Trophoblast cell (in vitro differentiated cells and primary cell): ENCODE data around the gene SLC5A5. TPM values are rescaled to one million over a fixed set of nuclear protein-coding genes. Genes with fewer than 3 reads are reported as not detected.

Source experiments
- DNase-seq, 2 donors: peaks; one replicate each; pipeline ENCODE4 v3.0.0-alpha.2; 2016
- H2AFZ ChIP-seq: 2 replicates; pipeline ENCODE4 v1.6.1; 2013; ENCODE audit warnings: low read length, moderate library complexity, mild to moderate bottlenecking; ENCODE audit not compliant: insufficient read depth, poor library complexity
- H2AK5ac ChIP-seq: 2 replicates; pipeline ENCODE4 v1.6.1; 2013; ENCODE audit warnings: mild to moderate bottlenecking, low read length
- H2BK120ac ChIP-seq: 2 replicates; pipeline ENCODE4 v1.6.1; 2013; ENCODE audit warnings: low read length, mild to moderate bottlenecking, moderate library complexity; ENCODE audit not compliant: insufficient read depth, poor library complexity
- H2BK12ac ChIP-seq: 2 replicates; pipeline ENCODE4 v1.6.1; 2013; ENCODE audit warnings: mild to moderate bottlenecking, low read length, moderate library complexity
- H2BK5ac ChIP-seq: 2 replicates; pipeline ENCODE4 v1.6.1; 2013; ENCODE audit warnings: low read length, low read depth, moderate library complexity, mild to moderate bottlenecking; ENCODE audit not compliant: poor library complexity
- H3K14ac ChIP-seq: 2 replicates; pipeline ENCODE4 v1.6.1; 2013; ENCODE audit warnings: mild to moderate bottlenecking, low read length
- H3K18ac ChIP-seq: 2 replicates; pipeline ENCODE4 v1.6.1; 2013; ENCODE audit warnings: mild to moderate bottlenecking, low read length
- H3K23ac ChIP-seq: 2 replicates; pipeline ENCODE4 v1.6.1; 2013; ENCODE audit warnings: low read length
- H3K27ac ChIP-seq: 2 replicates; pipeline ENCODE4 v1.5.1; 2013; ENCODE audit warnings: low read depth, mild to moderate bottlenecking, inconsistent platforms, low read length, moderate library complexity
- H3K27me3 ChIP-seq: 2 replicates; pipeline ENCODE4 v1.6.1; 2013; ENCODE audit warnings: inconsistent platforms, mild to moderate bottlenecking, low read length, moderate library complexity; ENCODE audit not compliant: insufficient read depth
- H3K36me3 ChIP-seq, 2 experiments: 1 replicate in 1 of 2; 2 replicates in 1 of 2; pipeline ENCODE4 v1.6.1; 2013; ENCODE audit warnings: low read length in 2 of 2, mild to moderate bottlenecking in 2 of 2, moderate library complexity in 1 of 2; ENCODE audit not compliant: insufficient read depth in 2 of 2, control insufficient read depth in 1 of 2
- H3K4ac ChIP-seq: 2 replicates; pipeline ENCODE4 v1.6.1; 2013; ENCODE audit warnings: low read depth, mild to moderate bottlenecking, low read length, moderate library complexity
- H3K4me1 ChIP-seq, 2 experiments: 1 replicate in 1 of 2; 2 replicates in 1 of 2; pipeline ENCODE4 v1.6.1; 2013; ENCODE audit warnings: low read length in 2 of 2, mild to moderate bottlenecking in 2 of 2, moderate library complexity in 1 of 2; ENCODE audit not compliant: insufficient read depth in 2 of 2, control insufficient read depth in 1 of 2
- H3K4me2 ChIP-seq: 2 replicates; pipeline ENCODE4 v1.6.1; 2013; ENCODE audit warnings: inconsistent platforms, mild to moderate bottlenecking, low read length, moderate library complexity
- H3K4me3 ChIP-seq: 2 replicates; pipeline ENCODE4 v1.5.1; 2013; ENCODE audit warnings: mild to moderate bottlenecking, low read depth, low read length, inconsistent platforms
- H3K79me1 ChIP-seq: one replicate; pipeline ENCODE4 v1.6.1; 2013; ENCODE audit warnings: low read length
- H3K79me2 ChIP-seq: 2 replicates; pipeline ENCODE4 v1.6.1; 2013; ENCODE audit warnings: low read length, mild to moderate bottlenecking; ENCODE audit not compliant: control insufficient read depth, insufficient read depth, poor library complexity
- H3K9ac ChIP-seq: 2 replicates; pipeline ENCODE4 v1.6.1; 2013; ENCODE audit warnings: mild to moderate bottlenecking, low read length
- H3K9me3 ChIP-seq: 2 replicates; pipeline ENCODE4 v1.6.1; 2013; ENCODE audit warnings: low read depth, mild to moderate bottlenecking, control low read depth, inconsistent platforms, low read length; ENCODE audit not compliant: insufficient read depth
- H4K12ac ChIP-seq: 2 replicates; pipeline ENCODE4 v1.6.1; 2013; ENCODE audit warnings: low read depth, mild to moderate bottlenecking, low read length, moderate library complexity
- H4K8ac ChIP-seq: 2 replicates; pipeline ENCODE4 v1.6.1; 2013; ENCODE audit warnings: low read depth, mild to moderate bottlenecking, low read length, moderate library complexity
- H4K91ac ChIP-seq: one replicate; pipeline ENCODE4 v1.6.1; 2013; ENCODE audit warnings: low read depth, mild to moderate bottlenecking, low read length, moderate library complexity
- WGBS: extraction: QIAGEN DNeasy Blood & Tissue Kit; methylation state at CpG from one replicate; pipeline ENCODE4 v1.1.7; 2013; ENCODE audit warnings: missing lambda C conversion rate; ENCODE audit not compliant: insufficient read length, insufficient coverage; ENCODE audit errors: extremely low coverage; 5-methylcytosine and 5-hydroxymethylcytosine counted together
- polyA plus RNA-seq: library from polyadenylated mRNA; stranded (reverse); fragments of 200-250 nt; gene quantifications from 2 replicates; pipeline ENCODE4 v1.2.3, GENCODE V29; 2013

SLC5A5 gene
- 0.01 TPM in 2 replicates for polyA plus RNA-seq

GRCh38 chr19:17871878-17872250 lies at the start of gene SLC5A5:
SLC5A5 (plus strand) TSS chr19:17871945; CDS start chr19:17872320, 375 bp downstream.
- Histone ChIP-seq H2BK12ac (no peak within 1 kb of the TSS), H4K8ac (no peak within 1 kb of the TSS), H3K36me3 (no peaks in the 10 kb centered on the region), H4K12ac (no peak within 1 kb of the TSS), H3K79me2 (peaks cover 1% of the 10 kb centered on the region), H2BK120ac (no peak within 1 kb of the TSS), H3K79me1 (no peaks in the 10 kb centered on the region), H3K4me2 (no peak within 1 kb of the TSS), H3K9me3 (peaks cover 7% of the 10 kb centered on the region), H3K4me1 (peaks cover 5% of the 10 kb centered on the region in 2 experiments), H3K4ac (no peak within 1 kb of the TSS), H4K91ac (no peak within 1 kb of the TSS), H3K23ac (no peak within 1 kb of the TSS), H2AK5ac (no peak within 1 kb of the TSS), H3K4me3 (no peak within 1 kb of the TSS), H3K18ac (no peak within 1 kb of the TSS), H2BK5ac (no peak within 1 kb of the TSS), H3K27me3 (no peaks in the 10 kb centered on the region), H3K14ac (no peak within 1 kb of the TSS), H3K9ac (no peak within 1 kb of the TSS), H2AFZ (no peak within 1 kb of the TSS), H3K27ac (no peak within 1 kb of the TSS)
- DNase-seq: no peak
- WGBS: no CpG with 5 or more reads among the region's 26 CpGs

- Histone ChIP-seq H2AK5ac (no peak overlapping the region), H3K9ac (no peak overlapping the region), H3K79me2 (no peaks in the 10 kb centered on the region), H3K4me2 (no peak overlapping the region), H3K4me1 (no peaks in the 10 kb centered on the region), H3K4me3 (no peak overlapping the region), H2AFZ (no peak overlapping the region), H3K36me3 (no peaks in the 10 kb centered on the region), H2BK120ac (no peak overlapping the region), H3K18ac (no peak overlapping the region), H4K12ac (no peak overlapping the region), H3K79me1 (no peaks in the 10 kb centered on the region), H3K9me3 (peaks cover 1% of the 10 kb centered on the region), H3K23ac (no peak overlapping the region), H2BK5ac (no peak overlapping the region), H3K27ac (no peak overlapping the region), H3K14ac (no peak overlapping the region), H3K4ac (no peak overlapping the region), H3K27me3 (no peaks in the 10 kb centered on the region), H4K91ac (no peak overlapping the region), H2BK12ac (no peak overlapping the region), H4K8ac (no peak overlapping the region)
- no CpG with 5 or more reads among the region's 8 CpGs for whole genome bisulfite sequencing
- DNase-seq: no peak
These were observed 47.4 kb upstream of the SLC5A5 start for GRCh38 chr19:17824339-17824738.

GRCh38 chr19:17826508-17827056 lies 45.2 kb upstream of the SLC5A5 start:
- Histone ChIP-seq H3K4me2 (no peak overlapping the region), H2AFZ (no peak overlapping the region)

GRCh38 chr19:17829855-17830566 lies 41.7 kb upstream of the SLC5A5 start:
- H2BK5ac ChIP-seq: no peak overlapping the region
- H3K4me3 ChIP-seq: no peak overlapping the region
- peaks cover 2 to 6% of the 10 kb centered on the region in 2 experiments for H3K4me1 ChIP-seq
- peak overlapping the region; percentile 65 for H4K91ac ChIP-seq
- WGBS: no CpG with 5 or more reads among the region's 29 CpGs
- no peaks in the 10 kb centered on the region for H3K36me3 ChIP-seq
- no peaks in the 10 kb centered on the region for H3K27me3 ChIP-seq
- no peaks in the 10 kb centered on the region for H3K79me2 ChIP-seq
- H3K27ac ChIP-seq: no peak overlapping the region
- H3K14ac ChIP-seq: peak overlapping the region; percentile 21
- H3K79me1 ChIP-seq: peaks cover 2% of the 10 kb centered on the region
- H3K4me2 ChIP-seq: peak overlapping the region; percentile 59
- H2BK120ac ChIP-seq: peak overlapping the region; percentile 3
- peak overlapping the region; percentile 68 for H4K12ac ChIP-seq
- H3K9ac ChIP-seq: no peak overlapping the region
- peak; percentile 61 to 78 for DNase-seq
- no peak overlapping the region for H3K4ac ChIP-seq
- peak overlapping the region; percentile 75 for H2AFZ ChIP-seq
- H4K8ac ChIP-seq: peak overlapping the region; percentile 76
- no peak overlapping the region for H2BK12ac ChIP-seq
- no peak overlapping the region for H2AK5ac ChIP-seq
- H3K18ac ChIP-seq: no peak overlapping the region
- H3K9me3 ChIP-seq: no peaks in the 10 kb centered on the region
- no peak overlapping the region for H3K23ac ChIP-seq

More at GRCh38 chr19:17826508-17827056, 45.2 kb upstream of the SLC5A5 start:
- H3K79me1 ChIP-seq: peaks cover 2% of the 10 kb centered on the region
- no peak overlapping the region for H4K91ac ChIP-seq
- no peak overlapping the region for H3K4ac ChIP-seq
- H2AK5ac ChIP-seq: no peak overlapping the region
- H2BK120ac ChIP-seq: no peak overlapping the region
- H2BK5ac ChIP-seq: no peak overlapping the region
- H3K27me3 ChIP-seq: no peaks in the 10 kb centered on the region
- WGBS: no CpG with 5 or more reads among the region's 13 CpGs
- no peak overlapping the region for H3K4me3 ChIP-seq
- no peak overlapping the region for H4K8ac ChIP-seq
- no peak overlapping the region for H4K12ac ChIP-seq
- H3K36me3 ChIP-seq: no peaks in the 10 kb centered on the region
- no peak overlapping the region for H3K23ac ChIP-seq
- H2BK12ac ChIP-seq: no peak overlapping the region
- H3K18ac ChIP-seq: no peak overlapping the region
- DNase-seq: peak in 1 of 2 donors; percentile 20
- H3K27ac ChIP-seq: no peak overlapping the region
- H3K4me1 ChIP-seq: peaks cover 2 to 6% of the 10 kb centered on the region in 2 experiments
- H3K79me2 ChIP-seq: no peaks in the 10 kb centered on the region
- no peak overlapping the region for H3K14ac ChIP-seq
- H3K9me3 ChIP-seq: no peaks in the 10 kb centered on the region
- H3K9ac ChIP-seq: no peak overlapping the region
